Gastrocnemius medialis (tissue), 4 donors: ENCODE measurements around the gene RHOB.

ENCODE experiments used
- POLR2A ChIP-seq, 2 donors: fragments of 450-650 bp; IDR thresholded peaks; one replicate each; pipeline ENCODE4 v1.6.1; 2017; ENCODE audit warnings: antibody characterized with exemption in 2 of 2, mild to moderate bottlenecking in 2 of 2, moderate library complexity in 2 of 2
- TF ChIP-seq, protein P1 (sequence below), 5 experiments: fragments of 450-650 bp in 3 of 5; fragments of 200-600 bp in 2 of 5; sonication (generic) in 2 of 5; IDR thresholded peaks in 4 of 5; conservative IDR thresholded peaks in 1 of 5; 1 replicate in 4 of 5; 2 replicates in 1 of 5; pipeline ENCODE4 v1.5.1; 2016 to 2019; ENCODE audit warnings: antibody characterized with exemption in 5 of 5, mild to moderate bottlenecking in 3 of 5, moderate library complexity in 3 of 5

DNA sequence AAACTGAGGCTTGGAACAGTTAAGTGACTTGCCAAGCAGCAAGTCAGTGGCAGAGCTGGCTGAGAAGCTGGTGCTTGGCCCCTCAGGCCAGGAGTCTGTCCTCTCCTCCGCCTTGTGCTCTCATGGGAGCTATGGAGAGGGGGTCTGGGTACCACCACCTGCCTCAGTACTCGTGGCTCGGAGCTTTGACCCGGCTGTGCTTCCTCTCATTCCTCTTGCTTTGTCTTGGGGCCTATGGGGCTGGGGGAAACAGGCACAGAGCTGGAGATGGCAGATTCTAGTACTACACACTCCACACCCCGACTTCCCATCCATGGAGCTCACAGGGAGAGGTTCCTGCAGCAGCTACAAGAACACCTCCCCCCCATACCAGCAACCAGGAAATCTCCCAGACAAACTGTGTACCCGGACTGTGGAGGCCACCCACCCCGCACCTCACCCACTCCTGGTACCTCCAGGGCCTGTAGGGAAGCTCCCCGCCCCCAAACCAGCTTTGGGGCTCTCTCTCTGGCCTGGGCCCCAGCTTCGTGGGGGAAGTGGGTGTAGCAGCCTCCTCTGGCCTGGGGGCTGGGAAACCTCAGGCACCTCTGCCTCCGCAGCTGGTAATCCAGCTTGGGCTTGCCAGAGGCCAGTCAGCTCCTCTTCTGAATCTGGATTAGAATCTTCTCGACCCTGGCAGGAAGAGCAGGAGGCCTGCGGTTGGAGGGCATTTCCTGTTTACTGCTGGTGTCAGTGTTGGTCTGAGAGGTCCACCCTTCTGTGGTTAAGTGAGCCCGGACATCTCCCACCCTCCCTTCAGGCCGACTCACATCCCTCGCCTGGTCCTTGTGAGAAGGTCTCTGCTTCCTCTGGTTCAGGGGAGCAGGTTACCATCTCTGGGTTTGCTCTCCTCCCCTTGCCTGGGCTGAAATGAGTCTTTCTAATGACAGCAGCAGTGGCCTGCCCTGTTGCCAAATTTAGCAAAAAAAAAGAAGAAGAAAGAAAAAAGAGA, 22.3 kb upstream of the RHOB start:
- TF ChIP-seq POLR2A (IDR thresholded peaks at IDR 0.05), result peak; percentile 7 to 30
- TF ChIP-seq, protein P1, sequence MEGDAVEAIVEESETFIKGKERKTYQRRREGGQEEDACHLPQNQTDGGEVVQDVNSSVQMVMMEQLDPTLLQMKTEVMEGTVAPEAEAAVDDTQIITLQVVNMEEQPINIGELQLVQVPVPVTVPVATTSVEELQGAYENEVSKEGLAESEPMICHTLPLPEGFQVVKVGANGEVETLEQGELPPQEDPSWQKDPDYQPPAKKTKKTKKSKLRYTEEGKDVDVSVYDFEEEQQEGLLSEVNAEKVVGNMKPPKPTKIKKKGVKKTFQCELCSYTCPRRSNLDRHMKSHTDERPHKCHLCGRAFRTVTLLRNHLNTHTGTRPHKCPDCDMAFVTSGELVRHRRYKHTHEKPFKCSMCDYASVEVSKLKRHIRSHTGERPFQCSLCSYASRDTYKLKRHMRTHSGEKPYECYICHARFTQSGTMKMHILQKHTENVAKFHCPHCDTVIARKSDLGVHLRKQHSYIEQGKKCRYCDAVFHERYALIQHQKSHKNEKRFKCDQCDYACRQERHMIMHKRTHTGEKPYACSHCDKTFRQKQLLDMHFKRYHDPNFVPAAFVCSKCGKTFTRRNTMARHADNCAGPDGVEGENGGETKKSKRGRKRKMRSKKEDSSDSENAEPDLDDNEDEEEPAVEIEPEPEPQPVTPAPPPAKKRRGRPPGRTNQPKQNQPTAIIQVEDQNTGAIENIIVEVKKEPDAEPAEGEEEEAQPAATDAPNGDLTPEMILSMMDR (IDR thresholded peaks at IDR 0.05 in 4 of 5, conservative IDR thresholded peaks at IDR 0.05 in 1 of 5), result no peak
